ENCODE data around the gene ZEB2. TPM values are rescaled to one million over a fixed set of nuclear protein-coding genes. Genes with fewer than 3 reads are reported as not detected.

Gene ZEB2
- total RNA-seq, 2 donors from 2014 or later = 76.1 to 91.7 TPM

- TF ChIP-seq, protein P1, sequence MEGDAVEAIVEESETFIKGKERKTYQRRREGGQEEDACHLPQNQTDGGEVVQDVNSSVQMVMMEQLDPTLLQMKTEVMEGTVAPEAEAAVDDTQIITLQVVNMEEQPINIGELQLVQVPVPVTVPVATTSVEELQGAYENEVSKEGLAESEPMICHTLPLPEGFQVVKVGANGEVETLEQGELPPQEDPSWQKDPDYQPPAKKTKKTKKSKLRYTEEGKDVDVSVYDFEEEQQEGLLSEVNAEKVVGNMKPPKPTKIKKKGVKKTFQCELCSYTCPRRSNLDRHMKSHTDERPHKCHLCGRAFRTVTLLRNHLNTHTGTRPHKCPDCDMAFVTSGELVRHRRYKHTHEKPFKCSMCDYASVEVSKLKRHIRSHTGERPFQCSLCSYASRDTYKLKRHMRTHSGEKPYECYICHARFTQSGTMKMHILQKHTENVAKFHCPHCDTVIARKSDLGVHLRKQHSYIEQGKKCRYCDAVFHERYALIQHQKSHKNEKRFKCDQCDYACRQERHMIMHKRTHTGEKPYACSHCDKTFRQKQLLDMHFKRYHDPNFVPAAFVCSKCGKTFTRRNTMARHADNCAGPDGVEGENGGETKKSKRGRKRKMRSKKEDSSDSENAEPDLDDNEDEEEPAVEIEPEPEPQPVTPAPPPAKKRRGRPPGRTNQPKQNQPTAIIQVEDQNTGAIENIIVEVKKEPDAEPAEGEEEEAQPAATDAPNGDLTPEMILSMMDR (IDR thresholded peaks at IDR 0.05) = no peak
- no peak overlapping the region for H3K27ac ChIP-seq
- H3K4me1 ChIP-seq = no peaks in the 10 kb centered on the region
- no peaks in the 10 kb centered on the region for H3K27me3 ChIP-seq
- no peaks in the 10 kb centered on the region for H3K36me3 ChIP-seq
- H3K9me3 ChIP-seq = no peaks in the 10 kb centered on the region
- no peak for DNase-seq (ENCODE audit: low spot score)
- H3K4me3 ChIP-seq = no peak overlapping the region
These were observed 28.7 kb upstream of the ZEB2 start for GRCh38 chr2:144548532-144549191.

- H3K4me1 ChIP-seq = no peaks in the 10 kb centered on the region
- no peaks in the 10 kb centered on the region for H3K9me3 ChIP-seq
- no peak overlapping the region for H3K4me3 ChIP-seq
- TF ChIP-seq, protein P1 (IDR thresholded peaks at IDR 0.05) = no peak
- H3K27ac ChIP-seq = no peak overlapping the region
- DNase-seq (ENCODE audit: low spot score) = no peak
- H3K36me3 ChIP-seq = no peaks in the 10 kb centered on the region
- no peaks in the 10 kb centered on the region for H3K27me3 ChIP-seq
These were observed 28.2 kb upstream of the ZEB2 start for GRCh38 chr2:144548088-144548487.

GRCh38 chr2:144547494-144547893, 27.6 kb upstream of the ZEB2 start:
- H3K36me3 ChIP-seq = no peaks in the 10 kb centered on the region
- TF ChIP-seq, protein P1 (IDR thresholded peaks at IDR 0.05) = no peak
- no peak overlapping the region for H3K27ac ChIP-seq
- DNase-seq (ENCODE audit: low spot score) = no peak
- no peaks in the 10 kb centered on the region for H3K4me1 ChIP-seq
- H3K9me3 ChIP-seq = no peaks in the 10 kb centered on the region
- H3K4me3 ChIP-seq = no peak overlapping the region
- no peaks in the 10 kb centered on the region for H3K27me3 ChIP-seq

DNA sequence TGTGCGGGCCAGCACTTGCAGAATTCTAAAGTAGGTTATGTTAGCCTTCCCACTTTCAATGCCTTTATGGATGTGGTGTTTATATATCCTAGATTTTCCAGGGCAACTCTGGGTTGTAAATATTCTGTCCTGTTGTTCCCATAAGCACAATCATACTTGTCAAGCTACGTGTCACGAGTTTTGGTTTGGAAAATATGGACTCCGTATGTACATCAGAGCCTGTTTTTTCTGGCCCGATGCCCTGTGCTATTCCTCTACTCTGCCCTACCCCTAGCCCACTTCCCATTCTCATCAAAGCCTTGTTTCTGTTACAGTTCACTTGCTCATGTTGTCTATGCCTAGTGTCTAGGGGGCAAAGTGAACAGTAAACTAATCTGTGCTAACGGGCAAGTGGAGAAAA, 27.0 kb upstream of the ZEB2 start:
- no peaks in the 10 kb centered on the region for H3K4me1 ChIP-seq
- no peaks in the 10 kb centered on the region for H3K9me3 ChIP-seq
- no peak overlapping the region for H3K4me3 ChIP-seq
- H3K27ac ChIP-seq = no peak overlapping the region
- no peaks in the 10 kb centered on the region for H3K36me3 ChIP-seq
- H3K27me3 ChIP-seq = no peaks in the 10 kb centered on the region
- TF ChIP-seq, protein P1 (IDR thresholded peaks at IDR 0.05) = no peak
- no peak for DNase-seq (ENCODE audit: low spot score)

- H3K4me3 ChIP-seq = no peak overlapping the region
- TF ChIP-seq, protein P1 (IDR thresholded peaks at IDR 0.05) = no peak
- DNase-seq (ENCODE audit: low spot score) = no peak
- no peaks in the 10 kb centered on the region for H3K9me3 ChIP-seq
- H3K4me1 ChIP-seq = no peaks in the 10 kb centered on the region
- H3K27ac ChIP-seq = no peak overlapping the region
- no peaks in the 10 kb centered on the region for H3K36me3 ChIP-seq
- no peaks in the 10 kb centered on the region for H3K27me3 ChIP-seq
These were observed 25.9 kb upstream of the ZEB2 start for GRCh38 chr2:144545787-144546186.

GRCh38 chr2:144544053-144544452, 24.1 kb upstream of the ZEB2 start:
- Histone ChIP-seq H3K4me1 (no peaks in the 10 kb centered on the region), H3K9me3 (no peaks in the 10 kb centered on the region), H3K27me3 (no peaks in the 10 kb centered on the region), H3K36me3 (no peaks in the 10 kb centered on the region), H3K4me3 (no peak overlapping the region), H3K27ac (no peak overlapping the region)
- DNase-seq (ENCODE audit: low spot score) = no peak
- TF ChIP-seq, protein P1 (IDR thresholded peaks at IDR 0.05) = no peak
